PFSK-1 (cell line): ENCODE data around the gene MGLL.

Experiments
- POLR2AphosphoS5 ChIP-seq: IDR thresholded peaks from 2 replicates; pipeline ENCODE4 v1.6.1; 2012; ENCODE audit warnings: low read depth, mild to moderate bottlenecking, control low read depth, low read length, moderate library complexity
- TAF1 ChIP-seq: IDR thresholded peaks from 2 replicates; pipeline ENCODE4 v1.6.1; 2012; ENCODE audit warnings: low read length, control low read depth, borderline replicate concordance; ENCODE audit not compliant: insufficient read depth

DNA sequence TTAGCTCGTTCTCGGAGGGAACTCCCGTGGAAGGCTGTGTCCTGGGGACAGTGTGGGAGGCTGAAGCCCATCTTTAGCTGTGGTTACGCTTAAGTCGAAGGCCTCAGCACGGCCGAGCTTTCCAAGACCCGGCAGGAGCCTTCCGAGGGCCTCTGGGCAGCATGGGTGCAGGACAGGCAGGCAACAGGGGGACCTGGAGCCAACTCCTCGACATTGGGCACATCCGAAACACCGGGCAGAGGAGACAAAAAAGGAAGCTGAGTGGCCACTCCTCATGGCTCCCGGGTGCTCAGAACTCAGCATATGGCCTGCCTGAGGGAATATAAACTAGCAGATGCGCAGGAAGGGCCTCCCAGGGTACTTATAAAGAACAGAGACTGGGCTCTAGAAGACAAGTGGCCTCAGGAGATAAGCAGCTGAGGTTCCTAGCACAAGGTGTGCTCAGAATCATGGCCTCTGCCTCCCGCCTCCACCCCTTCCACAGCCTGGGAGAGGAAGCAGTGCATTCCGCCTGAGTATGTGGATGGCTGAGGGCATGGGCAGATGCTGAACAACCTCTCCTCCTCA, 115.4 kb downstream of the MGLL start:
- TF ChIP-seq POLR2AphosphoS5 (no peak), TAF1 (no peak)
